Measurements from ENCODE around the gene ANKRD45. TPM values are rescaled to one million over a fixed set of nuclear protein-coding genes. Genes with fewer than 3 reads are reported as not detected.

ANKRD45 gene
- total and polyA plus RNA-seq, 2 of the 8 experiments (the other 6 are each of a cell fraction or from before 2014, with no cell fraction given), result 0.41 to 2.8 TPM

GRCh38 chr1:173616859-173617258 is 52.8 kb downstream of the ANKRD45 start:
- ChIA-PET POLR2A (ENCODE audit: partially characterized antibody) (no interaction called here), CTCF (ENCODE audit: partially characterized antibody) (interaction anchor here (0.7 kb wide), 1 partner anchor 18 kb away, joined by 3 read pairs; no protein-coding TSS in a partner anchor)
- Histone ChIP-seq H3K23ac (ENCODE audit: insufficient read length) (no peak overlapping the region), H3K14ac (ENCODE audit: insufficient read length) (no peak overlapping the region), H4K91ac (replicated peaks; ENCODE audit: insufficient read length, low read length) (no peak overlapping the region), H4K5ac (ENCODE audit: insufficient read length, low read depth, low read length) (no peak overlapping the region), H3K36me3 (ENCODE audit: control insufficient read depth in 2 of 4, insufficient read depth in 4 of 4, low read length in 3 of 4) (no peaks in the 10 kb centered on the region), H2BK15ac (ENCODE audit: low read length) (no peak overlapping the region), H4K20me1 (replicated peaks in 1 of 2; ENCODE audit: control insufficient read depth in 1 of 2, insufficient read depth in 2 of 2, low read length in 2 of 2) (no peaks in the 10 kb centered on the region), H3K23me2 (ENCODE audit: low read depth, low read length) (no peaks in the 10 kb centered on the region), H2AK5ac (ENCODE audit: low read depth, low read length) (no peak overlapping the region), H3K9me3 (ENCODE audit: insufficient read depth in 2 of 2, low read depth in 1 of 2, low read length in 1 of 2) (peaks cover 7 to 18% of the 10 kb centered on the region in 2 experiments; a peak in 3 of 4 replicates), H3K79me2 (ENCODE audit: control insufficient read depth in 1 of 2, insufficient read depth in 2 of 2, low read length in 2 of 2) (no peaks in the 10 kb centered on the region), H2BK5ac (ENCODE audit: low read depth, low read length) (no peak overlapping the region), H3K27ac (ENCODE audit: low read depth, low read length) (no peak overlapping the region), H3K56ac (replicated peaks; ENCODE audit: insufficient read length, low read depth, low read length) (no peak overlapping the region), H3K4ac (replicated peaks; ENCODE audit: insufficient read length, low read depth, low read length) (no peak overlapping the region), H2AFZ (ENCODE audit: low read length) (no peak overlapping the region), H2BK120ac (replicated peaks; ENCODE audit: low read depth, low read length) (no peak overlapping the region), H2BK20ac (ENCODE audit: low read length) (no peak overlapping the region), H4K8ac (ENCODE audit: extremely low read depth, insufficient read depth, low read length) (no peak overlapping the region), H3K4me3 (ENCODE audit: extremely low read depth in 1 of 4, insufficient read depth in 2 of 4, low read depth in 3 of 4, low read length in 4 of 4) (no peak overlapping the region), H3K18ac (ENCODE audit: extremely low read depth, low read length) (no peak overlapping the region), H3K79me1 (ENCODE audit: low read depth, low read length) (no peaks in the 10 kb centered on the region), H3K9ac (replicated peaks in 1 of 4; ENCODE audit: extremely low read depth in 1 of 4, low read depth in 3 of 4, low read length in 3 of 4) (no peak overlapping the region), H3K27me3 (replicated peaks in 1 of 4; ENCODE audit: control insufficient read depth in 3 of 4, extremely low read depth in 1 of 4, insufficient read depth in 3 of 4, low read length in 3 of 4) (no peaks in the 10 kb centered on the region), H3K4me2 (ENCODE audit: insufficient read depth in 1 of 2, low read depth in 2 of 2, low read length in 2 of 2) (no peak overlapping the region), H3K4me1 (replicated peaks in 1 of 4; ENCODE audit: control insufficient read depth in 3 of 4, insufficient read depth in 4 of 4, low read length in 3 of 4) (no peaks in the 10 kb centered on the region), H2BK12ac (ENCODE audit: low read depth, low read length) (no peak overlapping the region)
- TF ChIP-seq KDM4A (IDR thresholded peaks at IDR 0.05; ENCODE audit: low read depth, low read length, severe bottlenecking) (no peak), ATF3 (IDR thresholded peaks at IDR 0.05; ENCODE audit: insufficient read depth, low read depth, low read length) (no peak), CTCF (IDR thresholded peaks at IDR 0.05; ENCODE audit: control extremely low read depth in 1 of 3, insufficient read depth in 1 of 3, low read depth in 1 of 3, low read length in 3 of 3) (no peak), POLR2A (IDR thresholded peaks at IDR 0.05; ENCODE audit: control extremely low read depth in 1 of 2, low read depth in 2 of 2, low read length in 2 of 2) (no peak), RAD21 (IDR thresholded peaks at IDR 0.05 in 1 of 2, conservative IDR thresholded peaks at IDR 0.05 in 1 of 2; ENCODE audit: low read depth in 2 of 2, low read length in 2 of 2) (no peak)
- FAIRE-seq (no peak), DNase-seq (ENCODE audit: low read depth in 1 of 2, low spot score in 2 of 2) (no peak)
- 88% methylated on average over 4 of the region's 4 CpGs; no CpG with 5 or more reads in 1 of the 2 experiments for WGBS, 2 experiments (ENCODE audit: extremely low coverage in 1 of 2, insufficient coverage in 1 of 2, insufficient read length in 1 of 2, insufficient replicate concordance in 2 of 2, low coverage in 1 of 2, low lambda C conversion rate in 2 of 2, missing lambda C conversion rate in 1 of 2)
